Upper lobe of left lung (tissue), 4 donors: ENCODE results near the gene PCBP3.

Source experiments
- CTCF ChIP-seq, 6 experiments: fragments of 450-650 bp in 4 of 6; fragments of 200-600 bp in 2 of 6; sonication (generic) in 2 of 6; IDR thresholded peaks; one replicate each; pipeline ENCODE4 v1.5.1; 2016 to 2019; ENCODE audit warnings: antibody characterized with exemption in 6 of 6
- EP300 ChIP-seq, 4 donors: sonication (generic); formaldehyde crosslinking; IDR thresholded peaks; one replicate each; pipeline ENCODE4 v1.5.1; 2017; ENCODE audit warnings: antibody characterized with exemption in 4 of 4, control low read depth in 2 of 4
- POLR2A ChIP-seq, 4 donors: fragments of 450-650 bp; IDR thresholded peaks; one replicate each; pipeline ENCODE4 v1.5.1; 2016 to 2017; ENCODE audit warnings: antibody characterized with exemption in 4 of 4, mild to moderate bottlenecking in 2 of 4
- POLR2AphosphoS5 ChIP-seq, 2 donors: sonication (generic); formaldehyde crosslinking; IDR thresholded peaks; one replicate each; pipeline ENCODE4 v1.5.1; 2017; ENCODE audit warnings: antibody characterized with exemption in 2 of 2

DNA sequence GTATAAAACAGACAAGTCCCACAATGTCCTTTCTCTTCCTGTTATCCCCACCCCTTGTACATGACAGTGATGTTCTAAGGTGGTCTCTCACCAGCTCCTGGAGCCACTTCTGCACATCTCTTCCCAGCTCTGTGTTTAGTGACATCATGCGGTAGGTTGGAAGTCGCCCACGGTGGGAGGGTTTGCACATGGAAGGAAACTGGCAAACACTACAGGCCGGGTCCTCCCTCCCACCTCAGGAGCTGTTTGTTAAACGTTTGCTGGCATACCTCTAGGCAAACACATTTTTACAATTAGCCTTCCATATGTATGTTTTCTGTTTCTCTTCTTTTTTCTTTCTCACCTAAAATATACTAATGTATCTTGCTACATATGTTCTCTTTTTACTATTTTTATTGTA is 107.4 kb downstream of the PCBP3 start:
- TF ChIP-seq EP300 (IDR thresholded peaks at IDR 0.05) (no peak), CTCF (IDR thresholded peaks at IDR 0.05) (no peak), POLR2AphosphoS5 (IDR thresholded peaks at IDR 0.05) (no peak), POLR2A (IDR thresholded peaks at IDR 0.05) (no peak)
